HEK293 (cell line): Measurements from ENCODE around the gene PEPD.
A peak's percentile ranks its signal among the peaks of the same experiment; 100 is the strongest.

Experiments used
- CTCF ChIA-PET: fragments of 350-600 bp; formaldehyde crosslinking; extraction: SDS; loops from one replicate; lab custom pipeline; 2021; ENCODE audit warnings: antibody characterized with exemption; lab: Yijun Ruan, JAX
- POLR2A ChIA-PET: fragments of 300-600 bp; formaldehyde crosslinking; extraction: SDS; loops from one replicate; lab custom pipeline; 2020; ENCODE audit warnings: antibody characterized with exemption, inconsistent platforms; lab: Yijun Ruan, JAX
- H3K27ac ChIP-seq: fragments of 200-500 bp; sonication (Bioruptor generic); 2 replicates; pipeline ENCODE4 v1.5.1; 2014; ENCODE audit warnings: low read depth, low read length, control low read depth, inconsistent platforms; ENCODE audit errors: extremely low read depth
- H3K36me3 ChIP-seq, 2 experiments: fragments of 200-500 bp in 1 of 2; sonication (Bioruptor generic) in 1 of 2; 1 replicate in 1 of 2; 2 replicates in 1 of 2; pipeline ENCODE4 v1.5.1; 2014 to 2017; ENCODE audit warnings: inconsistent platforms in 2 of 2, low read length in 2 of 2; ENCODE audit not compliant: control insufficient read depth in 2 of 2, insufficient read depth in 1 of 2
- H3K4me1 ChIP-seq: fragments of 200-500 bp; sonication (Bioruptor generic); 2 replicates; pipeline ENCODE4 v1.5.1; 2014; ENCODE audit warnings: mild to moderate bottlenecking, low read length, inconsistent platforms; ENCODE audit not compliant: control insufficient read depth, insufficient read depth
- H3K4me3 ChIP-seq: 2 replicates; pipeline ENCODE4 v1.5.1; 2011; ENCODE audit warnings: low read depth, mild to moderate bottlenecking, control low read depth, low read length, moderate library complexity
- H3K9me3 ChIP-seq: fragments of 200-500 bp; sonication (Bioruptor generic); 2 replicates; pipeline ENCODE4 v1.5.1; 2014; ENCODE audit warnings: low read depth, low read length, inconsistent platforms; ENCODE audit not compliant: control insufficient read depth, insufficient read depth
- EGR2 ChIP-seq: fragments of 450-650 bp; formaldehyde crosslinking; IDR thresholded peaks from 2 replicates; pipeline ENCODE4 v1.5.1; 2016; ENCODE audit warnings: low read depth, missing biosample characterization, missing genetic modification characterization
- GFI1B ChIP-seq: fragments of 450-650 bp; formaldehyde crosslinking; IDR thresholded peaks from 2 replicates; pipeline ENCODE4 v1.5.1; 2016; ENCODE audit warnings: missing biosample characterization, missing genetic modification characterization
- GLIS1 ChIP-seq: fragments of 450-650 bp; formaldehyde crosslinking; IDR thresholded peaks from 2 replicates; pipeline ENCODE4 v1.5.1; 2016; ENCODE audit warnings: missing biosample characterization, missing genetic modification characterization
- GLIS2 ChIP-seq: fragments of 450-650 bp; formaldehyde crosslinking; IDR thresholded peaks from 2 replicates; pipeline ENCODE4 v1.5.1; 2016; ENCODE audit warnings: missing biosample characterization, missing genetic modification characterization
- IKZF3 ChIP-seq: fragments of 450-650 bp; IDR thresholded peaks from 2 replicates; pipeline ENCODE4 v1.5.0; 2018; ENCODE audit warnings: missing biosample characterization, mild to moderate bottlenecking, missing genetic modification characterization, moderate library complexity
- MZF1 ChIP-seq: fragments of 450-650 bp; formaldehyde crosslinking; IDR thresholded peaks from 2 replicates; pipeline ENCODE4 v1.5.1; 2017; ENCODE audit warnings: missing biosample characterization, missing genetic modification characterization, borderline replicate concordance
- TSHZ1 ChIP-seq: fragments of 450-650 bp; formaldehyde crosslinking; IDR thresholded peaks from 2 replicates; pipeline ENCODE4 v1.5.1; 2016; ENCODE audit warnings: missing biosample characterization, missing genetic modification characterization, borderline replicate concordance
- ZBTB21 ChIP-seq: fragments of 450-650 bp; formaldehyde crosslinking; IDR thresholded peaks from 2 replicates; pipeline ENCODE4 v1.5.1; 2017; ENCODE audit warnings: missing biosample characterization, missing genetic modification characterization
- ZFHX2 ChIP-seq: fragments of 450-650 bp; formaldehyde crosslinking; conservative IDR thresholded peaks from 2 replicates; pipeline ENCODE4 v1.5.1; 2016; ENCODE audit warnings: missing biosample characterization, missing genetic modification characterization
- ZFP69B ChIP-seq: fragments of 450-650 bp; formaldehyde crosslinking; IDR thresholded peaks from 2 replicates; pipeline ENCODE4 v1.5.1; 2016; ENCODE audit warnings: missing biosample characterization, missing genetic modification characterization
- ZIC2 ChIP-seq: fragments of 450-650 bp; formaldehyde crosslinking; IDR thresholded peaks from 2 replicates; pipeline ENCODE4 v1.5.1; 2016; ENCODE audit warnings: missing biosample characterization, missing genetic modification characterization
- ZNF133 ChIP-seq: fragments of 450-650 bp; formaldehyde crosslinking; IDR thresholded peaks from 2 replicates; pipeline ENCODE4 v1.5.1; 2016; ENCODE audit warnings: missing biosample characterization, missing genetic modification characterization
- ZNF174 ChIP-seq: fragments of 450-650 bp; formaldehyde crosslinking; IDR thresholded peaks from 2 replicates; pipeline ENCODE4 v1.5.0; 2017; ENCODE audit warnings: missing biosample characterization, mild to moderate bottlenecking, missing genetic modification characterization
- ZNF24 ChIP-seq: fragments of 450-650 bp; formaldehyde crosslinking; IDR thresholded peaks from 2 replicates; pipeline ENCODE4 v1.5.1; 2016; ENCODE audit warnings: missing biosample characterization, missing genetic modification characterization
- ZNF423 ChIP-seq: fragments of 450-650 bp; formaldehyde crosslinking; IDR thresholded peaks from 2 replicates; pipeline ENCODE4 v1.5.1; 2016; ENCODE audit warnings: missing biosample characterization, missing genetic modification characterization
- ZNF513 ChIP-seq: fragments of 450-650 bp; IDR thresholded peaks from 2 replicates; pipeline ENCODE4 v1.5.1; 2018; ENCODE audit warnings: missing biosample characterization, missing genetic modification characterization
- ZNF600 ChIP-seq: fragments of 450-650 bp; formaldehyde crosslinking; IDR thresholded peaks from 2 replicates; pipeline ENCODE4 v1.5.1; 2016; ENCODE audit warnings: missing biosample characterization, missing genetic modification characterization
- TF ChIP-seq, protein P1 (sequence below): fragments of 450-650 bp; formaldehyde crosslinking; IDR thresholded peaks from 2 replicates; pipeline ENCODE4 v1.5.1; 2016; ENCODE audit warnings: missing biosample characterization, missing genetic modification characterization
- TF ChIP-seq, protein P2 (sequence below): fragments of 450-650 bp; formaldehyde crosslinking; IDR thresholded peaks from 2 replicates; pipeline ENCODE4 v1.5.1; 2016; ENCODE audit warnings: missing biosample characterization, missing genetic modification characterization, low read depth
- TF ChIP-seq, protein P3 (sequence below): fragments of 450-650 bp; formaldehyde crosslinking; IDR thresholded peaks from 2 replicates; pipeline ENCODE4 v1.5.1; 2016; ENCODE audit warnings: missing biosample characterization, missing genetic modification characterization

The PEPD gene

GRCh38 chr19:33440241-33440640 is 81.3 kb downstream of the PEPD start (continued):
- TF ChIP-seq, protein P1, sequence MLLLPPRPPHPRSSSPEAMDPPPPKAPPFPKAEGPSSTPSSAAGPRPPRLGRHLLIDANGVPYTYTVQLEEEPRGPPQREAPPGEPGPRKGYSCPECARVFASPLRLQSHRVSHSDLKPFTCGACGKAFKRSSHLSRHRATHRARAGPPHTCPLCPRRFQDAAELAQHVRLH: no peak

GRCh38 chr19:33438987-33439781 is 82.4 kb downstream of the PEPD start:
- POLR2A ChIA-PET: interaction anchor here (1.5 kb wide), 1 partner anchor 83 kb away, joined by 3 read pairs; the partner anchor contains the start of gene PEPD
- no peaks in the 10 kb centered on the region for H3K9me3 ChIP-seq
- H3K27ac ChIP-seq: no peak overlapping the region
- peaks cover 35% of the 10 kb centered on the region for H3K4me1 ChIP-seq
- peak; percentile 81 for TF ChIP-seq ZIC2 (tag by site-specific recombination)
- TF ChIP-seq EGR2 (tag by site-specific recombination): peak; percentile 91
- peak; percentile 52 for TF ChIP-seq ZNF600 (tag by site-specific recombination)
- TF ChIP-seq TSHZ1 (tag by site-specific recombination): no peak
- no peak for TF ChIP-seq MZF1
- peak; percentile 92 for TF ChIP-seq ZFHX2 (tag by site-specific recombination)
- TF ChIP-seq ZNF133 (tag by site-specific recombination): no peak
- TF ChIP-seq, protein P2, sequence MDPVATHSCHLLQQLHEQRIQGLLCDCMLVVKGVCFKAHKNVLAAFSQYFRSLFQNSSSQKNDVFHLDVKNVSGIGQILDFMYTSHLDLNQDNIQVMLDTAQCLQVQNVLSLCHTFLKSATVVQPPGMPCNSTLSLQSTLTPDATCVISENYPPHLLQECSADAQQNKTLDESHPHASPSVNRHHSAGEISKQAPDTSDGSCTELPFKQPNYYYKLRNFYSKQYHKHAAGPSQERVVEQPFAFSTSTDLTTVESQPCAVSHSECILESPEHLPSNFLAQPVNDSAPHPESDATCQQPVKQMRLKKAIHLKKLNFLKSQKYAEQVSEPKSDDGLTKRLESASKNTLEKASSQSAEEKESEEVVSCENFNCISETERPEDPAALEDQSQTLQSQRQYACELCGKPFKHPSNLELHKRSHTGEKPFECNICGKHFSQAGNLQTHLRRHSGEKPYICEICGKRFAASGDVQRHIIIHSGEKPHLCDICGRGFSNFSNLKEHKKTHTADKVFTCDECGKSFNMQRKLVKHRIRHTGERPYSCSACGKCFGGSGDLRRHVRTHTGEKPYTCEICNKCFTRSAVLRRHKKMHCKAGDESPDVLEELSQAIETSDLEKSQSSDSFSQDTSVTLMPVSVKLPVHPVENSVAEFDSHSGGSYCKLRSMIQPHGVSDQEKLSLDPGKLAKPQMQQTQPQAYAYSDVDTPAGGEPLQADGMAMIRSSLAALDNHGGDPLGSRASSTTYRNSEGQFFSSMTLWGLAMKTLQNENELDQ (tag by site-specific recombination): no peak
- H3K36me3 ChIP-seq: peaks cover 0 to 4% of the 10 kb centered on the region in 2 experiments; a peak in 1 of 3 replicates
- H3K4me3 ChIP-seq: no peak overlapping the region
- CTCF ChIA-PET: interaction anchor here (0.5 to 2.7 kb wide), 5 partner anchors 9 to 357 kb away, joined by 3 to 18 read pairs (median 3); partner anchors contain the start of gene KCTD15

DNA sequence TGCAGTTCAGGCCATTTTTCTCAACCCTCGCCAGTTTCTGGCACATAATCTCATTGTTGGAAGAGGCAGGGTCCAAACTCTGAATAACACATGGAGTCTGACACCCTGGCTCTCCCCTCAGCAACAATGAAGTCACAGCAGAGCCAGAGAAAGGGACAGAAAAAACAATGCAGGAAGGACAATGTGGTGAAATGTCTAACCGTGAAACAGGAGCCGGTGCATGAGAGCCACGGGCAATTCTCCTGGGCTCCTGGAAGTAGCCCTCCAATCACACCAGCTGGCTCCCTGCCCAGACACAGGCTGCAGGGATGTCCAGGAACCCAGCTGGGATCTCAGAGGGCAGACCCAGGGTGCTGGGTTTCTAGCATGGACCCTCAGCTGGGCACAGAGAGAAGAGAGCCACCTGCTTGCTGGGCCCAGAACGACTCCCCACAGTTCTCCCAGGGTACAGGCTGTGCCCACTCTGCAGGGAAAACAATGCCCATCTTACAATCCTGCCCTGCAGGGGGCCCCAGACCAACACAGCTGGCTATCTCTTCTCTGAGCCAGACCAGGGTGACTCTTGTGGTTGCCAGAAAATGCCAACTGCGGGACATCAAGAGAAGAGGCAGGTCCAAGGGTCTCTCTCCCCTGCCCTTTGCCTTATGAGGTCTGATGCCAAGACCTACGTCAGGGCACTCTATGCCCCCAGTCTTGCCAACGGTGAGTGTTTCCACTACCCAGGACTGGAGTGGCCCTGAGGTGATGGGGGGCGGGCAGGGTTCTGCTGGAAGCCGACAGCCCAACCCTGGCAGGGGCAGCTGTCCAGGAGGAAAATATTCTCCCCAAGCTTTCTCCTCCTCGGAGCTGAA is 83.5 kb downstream of the PEPD start:
- no peaks in the 10 kb centered on the region for H3K9me3 ChIP-seq
- ChIA-PET POLR2A (interaction anchor here (1.5 kb wide), 1 partner anchor 84 kb away, joined by 3 read pairs; the partner anchor contains the start of gene PEPD), CTCF (interaction anchor here (0.6 to 1.4 kb wide), 9 partner anchors 9 to 1292 kb away, joined by 3 to 6 read pairs (median 4); no protein-coding TSS in a partner anchor)
- H3K4me1 ChIP-seq: peaks cover 35% of the 10 kb centered on the region
- H3K4me3 ChIP-seq: no peak overlapping the region
- no peaks in the 10 kb centered on the region; a peak in 1 of 3 replicates for H3K36me3 ChIP-seq
- peak overlapping the region; percentile 16; the same call in 1 of the 2 replicates for H3K27ac ChIP-seq
- TF ChIP-seq ZFP69B (tag by site-specific recombination) (no peak), ZBTB21 (tag by site-specific recombination) (0 out of 2 replicates have a peak, but pooled peaks have one; percentile 10), ZNF600 (tag by site-specific recombination) (peak; percentile 75), GLIS1 (tag by site-specific recombination) (peak; percentile 38; the same call in 1 of the 2 replicates), ZNF174 (tag by site-specific recombination) (no peak), ZNF24 (tag by site-specific recombination) (peak; percentile 41; the same call in 1 of the 2 replicates), ZNF423 (tag by site-specific recombination) (peak; percentile 95), ZNF513 (tag by site-specific recombination) (no peak), GLIS2 (tag by site-specific recombination) (peak; percentile 56; the same call in 1 of the 2 replicates), IKZF3 (tag by site-specific recombination) (peak; percentile 61), GFI1B (no peak)
- TF ChIP-seq, protein P3, sequence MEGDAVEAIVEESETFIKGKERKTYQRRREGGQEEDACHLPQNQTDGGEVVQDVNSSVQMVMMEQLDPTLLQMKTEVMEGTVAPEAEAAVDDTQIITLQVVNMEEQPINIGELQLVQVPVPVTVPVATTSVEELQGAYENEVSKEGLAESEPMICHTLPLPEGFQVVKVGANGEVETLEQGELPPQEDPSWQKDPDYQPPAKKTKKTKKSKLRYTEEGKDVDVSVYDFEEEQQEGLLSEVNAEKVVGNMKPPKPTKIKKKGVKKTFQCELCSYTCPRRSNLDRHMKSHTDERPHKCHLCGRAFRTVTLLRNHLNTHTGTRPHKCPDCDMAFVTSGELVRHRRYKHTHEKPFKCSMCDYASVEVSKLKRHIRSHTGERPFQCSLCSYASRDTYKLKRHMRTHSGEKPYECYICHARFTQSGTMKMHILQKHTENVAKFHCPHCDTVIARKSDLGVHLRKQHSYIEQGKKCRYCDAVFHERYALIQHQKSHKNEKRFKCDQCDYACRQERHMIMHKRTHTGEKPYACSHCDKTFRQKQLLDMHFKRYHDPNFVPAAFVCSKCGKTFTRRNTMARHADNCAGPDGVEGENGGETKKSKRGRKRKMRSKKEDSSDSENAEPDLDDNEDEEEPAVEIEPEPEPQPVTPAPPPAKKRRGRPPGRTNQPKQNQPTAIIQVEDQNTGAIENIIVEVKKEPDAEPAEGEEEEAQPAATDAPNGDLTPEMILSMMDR (tag by site-specific recombination): 0 out of 2 replicates have a peak, but pooled peaks have one; percentile 22
